NCI-H2107 (cell line): ENCODE results near the gene DRAP1.

Experiments used
- DNase-seq: peaks from one replicate; lab custom pipeline; 2025; lab: John Stamatoyannopoulos, UW

DRAP1 gene

DNA sequence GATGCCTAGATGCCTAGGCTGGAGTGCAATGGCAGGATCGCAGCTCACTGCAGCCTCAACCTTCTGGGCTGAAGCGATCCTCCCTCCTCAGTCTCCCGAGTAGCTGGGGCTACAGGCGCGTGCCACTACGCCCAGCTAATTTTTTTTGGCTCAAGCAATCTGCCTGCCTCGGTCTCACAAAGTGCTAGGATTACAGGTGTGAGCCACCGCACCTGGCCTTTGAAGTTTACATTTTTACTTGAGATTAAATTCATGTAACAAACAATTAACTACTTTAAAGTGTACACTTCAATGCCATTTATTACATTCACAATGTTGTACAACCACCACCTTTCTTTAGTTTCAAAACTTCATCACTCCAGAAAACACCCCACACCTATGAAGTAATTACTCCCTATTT is 15.5 kb upstream of the DRAP1 start:
- DNase-seq = no peak

DNA sequence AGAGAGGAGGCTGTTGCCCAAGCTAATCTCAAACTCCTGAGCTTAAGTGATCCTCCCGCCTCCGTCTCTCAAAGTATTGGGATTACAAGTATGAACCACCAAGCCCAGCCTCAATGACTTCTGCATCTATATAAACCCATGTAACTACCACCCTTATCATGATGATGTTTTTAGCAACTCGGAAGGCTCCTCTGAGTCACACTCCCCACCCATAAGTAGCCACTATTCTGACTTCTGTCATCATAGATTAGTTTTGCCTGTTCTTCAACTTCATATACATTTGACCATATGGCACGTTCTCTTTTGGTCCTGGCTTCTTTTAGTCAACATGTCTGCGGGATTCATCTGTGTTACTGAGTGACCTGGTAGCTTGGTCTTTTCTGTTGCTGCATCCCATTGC is 12.6 kb upstream of the DRAP1 start:
- no peak for DNase-seq

DNA sequence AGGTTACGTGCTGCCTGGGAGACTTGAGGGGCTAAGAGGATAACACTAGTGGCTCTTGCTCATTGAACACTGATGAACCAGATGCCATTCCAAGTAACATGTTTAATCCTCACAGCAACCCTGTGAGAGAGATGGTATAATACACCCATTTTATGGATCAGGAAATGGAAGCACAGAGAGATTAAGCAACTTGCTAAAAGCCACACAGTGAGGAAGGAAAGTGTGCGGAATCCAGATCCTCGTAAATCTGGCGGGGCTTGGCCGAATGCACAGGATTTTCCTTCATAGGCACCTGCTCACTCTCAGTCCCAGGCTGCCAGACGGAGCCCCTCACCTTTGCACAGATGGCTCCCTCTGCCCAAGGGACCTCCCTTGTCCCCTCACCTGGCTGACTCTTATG is 11.3 kb upstream of the DRAP1 start:
- DNase-seq = no peak

DNA sequence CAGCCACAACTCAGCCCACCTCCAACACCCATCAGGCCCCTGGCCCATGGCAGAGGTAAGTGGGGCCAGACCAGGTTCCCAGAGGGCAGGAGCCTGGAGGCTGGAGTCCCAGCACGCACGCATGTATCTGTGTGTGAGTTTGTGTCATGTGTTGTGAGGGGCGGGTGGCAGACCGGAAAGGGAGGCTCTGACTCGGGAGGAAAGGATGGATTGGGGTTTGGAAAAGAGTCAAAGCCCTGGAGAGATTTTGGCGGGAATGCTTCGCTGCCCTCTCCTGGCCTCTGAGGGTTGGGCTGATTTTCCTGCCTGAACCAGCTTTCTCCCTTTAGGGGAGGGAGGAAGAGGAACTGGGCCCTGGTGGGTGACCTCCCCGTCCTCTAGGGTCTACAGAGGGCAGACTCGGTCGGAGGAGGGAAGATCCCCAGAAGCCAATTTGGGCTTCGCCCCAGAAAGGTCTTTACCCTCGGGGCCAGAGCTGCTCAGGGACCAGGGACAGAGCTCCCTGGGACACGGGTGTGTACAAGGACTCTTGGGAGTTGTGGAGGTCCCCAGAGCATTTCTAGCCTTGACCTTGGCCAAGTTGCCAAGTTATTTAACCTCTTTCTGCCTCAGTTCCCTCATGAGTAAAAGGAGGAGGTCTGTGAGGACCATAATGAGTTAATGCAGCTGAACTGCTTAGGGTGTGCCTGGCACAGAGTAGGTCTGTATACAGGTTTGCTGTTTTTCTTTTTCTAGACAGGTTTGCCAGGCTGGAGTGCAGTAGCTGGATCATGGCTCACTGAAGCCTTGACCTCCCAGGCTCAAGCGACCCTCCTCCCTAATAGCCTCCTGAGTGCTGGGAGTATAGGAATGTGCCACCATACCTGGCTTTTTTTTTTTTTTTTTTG is 7.3 kb upstream of the DRAP1 start:
- DNase-seq = peak; percentile 42

DNA sequence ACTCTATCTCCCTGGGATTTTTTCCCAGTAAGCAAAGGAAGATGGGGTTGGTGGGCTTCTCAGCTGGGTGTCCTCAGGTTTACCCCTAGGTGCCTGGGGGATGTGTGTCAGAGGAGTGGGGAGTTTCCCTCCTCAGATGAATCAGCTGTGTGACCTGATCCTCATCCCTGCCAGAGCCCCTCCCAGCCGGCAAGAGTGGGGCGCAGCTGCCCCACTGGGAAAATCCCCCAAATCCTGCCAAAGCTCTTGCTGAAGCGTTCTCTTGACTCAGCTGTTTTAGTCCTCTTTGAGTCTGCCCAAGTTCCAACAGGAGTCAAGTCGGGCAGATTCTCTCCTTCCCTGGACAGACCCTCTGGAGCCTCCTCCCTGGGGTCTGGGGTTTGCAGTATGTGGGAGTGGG is 6.4 kb upstream of the DRAP1 start:
- DNase-seq = no peak

DNA sequence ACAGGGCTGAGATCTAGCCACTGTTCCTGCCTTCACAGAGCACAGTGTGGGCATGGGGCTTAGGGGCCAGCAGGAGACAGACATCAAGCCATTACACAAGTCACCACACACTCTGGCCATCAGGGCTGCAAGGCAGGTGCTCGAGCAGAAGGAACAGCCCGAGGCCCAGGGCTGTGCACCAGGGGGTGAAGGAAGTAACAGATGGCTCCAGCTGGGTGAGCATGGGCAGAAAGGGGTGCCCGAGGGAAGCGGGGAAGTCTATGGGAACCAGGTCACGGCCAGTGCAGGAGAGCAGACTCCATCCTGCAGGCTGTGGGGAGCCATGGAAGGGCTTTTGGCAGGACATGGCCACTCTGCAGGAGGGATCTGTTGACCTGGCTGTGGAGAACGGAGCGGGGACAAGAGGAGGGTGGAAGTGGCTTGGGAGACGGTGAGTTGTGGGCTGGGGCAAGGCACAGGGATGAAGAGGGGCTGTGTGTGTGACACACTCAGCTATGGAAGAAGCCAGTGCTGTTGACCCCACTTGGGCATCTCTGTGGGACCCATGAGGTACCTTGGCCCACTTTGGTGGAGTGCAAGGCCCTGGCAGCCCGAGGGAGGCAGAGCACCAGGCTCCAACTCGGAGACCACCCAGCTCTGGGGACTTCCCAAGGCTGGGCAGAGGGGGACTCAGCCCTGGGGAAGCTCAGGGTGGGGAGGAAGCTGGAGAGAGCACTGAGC is 4.0 kb upstream of the DRAP1 start:
- DNase-seq = no peak

DNA sequence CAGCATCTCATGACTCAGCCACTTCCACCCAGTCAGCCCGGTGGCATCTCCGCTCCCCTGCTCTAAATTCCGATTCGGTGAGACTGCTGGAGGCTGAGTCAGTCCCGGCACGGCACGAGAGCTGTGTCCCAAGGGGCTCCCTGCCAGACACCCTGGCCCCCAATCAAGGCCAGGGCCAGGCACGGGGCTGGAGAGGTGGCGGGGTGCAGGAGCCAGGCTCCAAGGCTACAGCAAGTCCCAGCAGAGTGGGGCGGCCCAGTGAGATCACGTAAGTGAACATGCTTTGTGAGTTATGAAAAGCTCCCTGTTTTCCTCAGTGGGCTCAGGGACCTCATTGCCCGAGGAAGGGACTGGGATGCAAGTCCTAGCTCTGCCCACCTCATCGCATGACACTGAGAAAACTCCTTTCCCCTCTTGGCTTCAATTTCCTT is 3.4 kb upstream of the DRAP1 start:
- no peak for DNase-seq

DNA sequence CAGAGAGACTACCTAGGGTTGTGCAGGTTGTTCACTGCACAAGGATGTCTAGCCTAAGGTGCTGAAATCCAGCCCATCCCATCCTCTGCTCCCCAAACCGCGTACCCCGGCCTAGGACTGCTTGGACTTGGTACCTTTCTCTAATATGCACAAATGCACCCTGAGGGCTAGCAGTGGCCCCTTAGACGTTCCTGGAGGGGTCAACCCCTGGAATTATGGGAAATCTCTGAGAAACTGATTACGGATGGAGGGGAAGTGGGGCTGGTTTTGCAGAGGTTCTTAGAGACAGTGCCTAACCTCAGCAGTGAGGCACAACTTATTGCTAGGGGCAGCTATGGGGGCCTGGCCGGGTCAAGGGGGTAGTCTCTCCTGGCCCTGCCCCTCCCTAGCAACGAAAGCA is 2.8 kb upstream of the DRAP1 start:
- no peak for DNase-seq

DNA sequence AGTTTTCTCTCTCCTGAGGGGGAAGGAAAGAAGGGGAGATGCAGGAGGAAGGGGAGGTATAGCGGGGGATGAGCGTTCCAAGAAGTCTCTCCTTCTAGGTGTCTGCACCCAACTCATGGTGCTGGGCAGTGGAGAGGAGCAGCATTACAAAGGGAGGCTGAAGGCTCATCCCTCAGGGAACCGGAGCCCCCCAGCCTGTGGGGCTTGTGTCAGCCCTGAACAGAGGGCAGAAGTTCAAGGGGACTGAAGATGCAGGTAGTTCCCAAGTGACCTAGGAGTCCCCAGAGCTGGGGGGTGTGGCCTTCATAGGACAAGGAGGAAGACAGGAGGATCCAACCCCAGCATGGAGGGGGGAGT is 2.2 kb upstream of the DRAP1 start:
- DNase-seq = no peak

DNA sequence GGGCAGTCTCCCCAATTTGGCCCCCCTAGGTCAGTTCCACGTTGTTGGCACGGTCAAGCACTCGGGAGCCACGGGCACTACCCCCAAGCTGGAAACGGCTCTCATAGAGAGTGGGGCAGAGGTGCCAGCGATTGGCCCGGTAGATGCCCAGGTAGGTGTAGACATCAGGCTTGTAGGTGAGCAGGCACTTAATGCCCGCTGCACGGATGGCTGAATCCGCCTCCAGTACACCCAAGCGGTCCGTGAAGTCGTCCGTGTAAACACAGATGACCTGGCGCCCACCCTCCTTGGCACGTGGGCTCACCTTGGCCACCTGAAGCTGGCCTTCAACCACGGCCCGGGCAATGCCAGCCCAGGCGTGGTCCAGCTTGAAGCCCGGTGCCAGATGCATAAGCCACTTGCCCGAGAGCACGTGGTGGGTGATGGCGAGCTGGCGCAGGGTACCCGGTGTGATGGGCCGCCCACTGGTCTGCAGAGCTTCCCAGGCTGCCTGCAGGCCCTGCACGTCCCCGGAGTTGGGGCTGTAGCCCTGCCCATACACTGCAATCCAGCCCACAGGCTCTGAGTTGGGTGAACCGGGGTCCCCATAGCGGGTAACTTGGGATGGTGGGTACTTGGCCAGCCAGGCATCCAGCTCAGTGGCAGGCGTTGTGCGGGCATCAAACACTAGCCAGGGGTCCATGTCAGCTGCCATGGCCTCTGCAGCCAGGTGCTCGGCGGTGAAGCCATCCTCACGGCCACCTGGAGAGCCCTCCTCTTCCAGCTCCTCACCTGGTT is 1.6 kb upstream of the DRAP1 start:
- DNase-seq = no peak

DNA sequence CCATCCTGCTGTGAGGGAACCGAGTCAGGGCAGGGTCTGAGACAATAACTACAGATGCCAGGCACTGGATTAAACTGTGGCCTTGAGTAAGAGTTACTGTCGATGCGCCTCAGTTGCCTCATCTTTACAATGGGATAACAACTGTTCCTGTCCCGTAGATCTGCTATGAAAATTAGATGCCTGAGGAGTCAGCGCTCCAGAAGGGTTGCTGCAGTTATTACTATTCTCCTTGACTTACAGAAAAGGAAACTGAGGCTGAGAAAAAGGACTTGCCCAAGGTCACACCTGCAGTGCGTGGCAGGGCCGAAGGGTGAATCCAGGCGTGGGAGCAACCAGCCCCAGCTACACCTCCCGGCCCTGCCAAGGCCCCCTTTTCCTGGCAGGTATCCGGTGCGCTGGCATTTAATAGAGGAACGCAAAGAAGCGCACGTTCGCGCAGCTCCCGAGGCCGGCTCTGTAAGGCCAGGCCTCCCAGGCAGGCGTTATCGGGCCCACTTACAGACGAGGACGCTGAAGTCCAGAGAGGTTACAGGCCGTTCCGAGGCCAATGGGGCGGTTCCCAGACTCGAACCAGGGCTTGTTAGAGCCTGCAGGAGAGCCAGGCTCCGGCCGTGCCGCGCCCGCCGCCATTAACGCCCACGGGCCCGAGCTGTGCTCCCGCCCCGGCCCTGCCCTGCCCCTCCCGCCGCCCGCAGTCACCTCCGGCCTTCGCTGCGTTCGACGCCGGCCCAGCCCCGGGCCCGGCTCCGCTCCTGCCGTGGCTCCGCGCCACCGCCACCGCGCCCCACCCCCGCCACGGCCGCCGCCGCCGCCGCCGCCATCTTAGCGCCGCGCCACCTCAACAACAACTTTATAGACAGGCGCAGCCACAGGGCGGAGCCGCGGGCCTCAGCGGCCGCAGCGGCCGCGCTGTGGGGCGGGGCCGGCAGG is 750 bp upstream of the DRAP1 start, which contains the start of gene C11orf68:
Gene C11orf68, minus strand, starts transcription at position 852 of the 930 bp plus-strand sequence. Its CDS starts 31 bp downstream, at position 821.
- no peak for DNase-seq

DNA sequence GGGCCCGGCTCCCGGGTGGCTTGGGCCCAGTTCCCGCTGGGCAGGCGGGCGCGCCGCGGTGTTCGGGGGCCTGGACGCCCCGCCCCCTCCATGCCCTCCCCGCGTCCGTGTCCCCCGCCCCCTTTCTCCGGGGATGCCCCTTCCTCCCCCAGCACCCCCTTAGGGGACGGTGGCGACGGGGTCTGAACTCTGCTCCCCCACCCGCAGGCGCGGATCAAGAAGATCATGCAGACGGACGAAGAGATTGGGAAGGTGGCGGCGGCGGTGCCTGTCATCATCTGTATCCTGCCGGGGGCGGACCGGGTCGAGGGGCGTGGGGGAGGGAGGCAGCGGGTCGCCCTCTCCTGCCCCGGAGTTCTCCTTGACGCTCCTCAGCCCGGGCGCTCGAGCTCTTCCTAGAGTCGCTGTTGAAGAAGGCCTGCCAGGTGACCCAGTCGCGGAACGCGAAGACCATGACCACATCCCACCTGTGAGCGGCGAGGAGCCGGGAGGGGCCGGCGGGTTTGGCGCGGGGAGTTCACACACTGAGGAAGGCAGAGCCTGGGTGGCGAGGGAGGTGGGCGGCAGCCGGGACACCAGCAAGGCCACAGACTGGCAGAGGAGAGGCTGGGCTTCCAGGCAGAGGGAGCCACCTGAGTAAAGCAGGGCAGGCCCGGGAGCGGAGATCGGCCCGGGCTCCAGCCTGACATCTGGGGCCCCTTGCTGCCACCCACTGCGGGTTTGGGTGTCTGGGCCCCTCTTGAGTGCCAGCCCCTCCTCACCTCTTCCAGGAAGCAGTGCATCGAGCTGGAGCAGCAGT is 546 bp downstream of the DRAP1 start:
- no peak for DNase-seq

DNA sequence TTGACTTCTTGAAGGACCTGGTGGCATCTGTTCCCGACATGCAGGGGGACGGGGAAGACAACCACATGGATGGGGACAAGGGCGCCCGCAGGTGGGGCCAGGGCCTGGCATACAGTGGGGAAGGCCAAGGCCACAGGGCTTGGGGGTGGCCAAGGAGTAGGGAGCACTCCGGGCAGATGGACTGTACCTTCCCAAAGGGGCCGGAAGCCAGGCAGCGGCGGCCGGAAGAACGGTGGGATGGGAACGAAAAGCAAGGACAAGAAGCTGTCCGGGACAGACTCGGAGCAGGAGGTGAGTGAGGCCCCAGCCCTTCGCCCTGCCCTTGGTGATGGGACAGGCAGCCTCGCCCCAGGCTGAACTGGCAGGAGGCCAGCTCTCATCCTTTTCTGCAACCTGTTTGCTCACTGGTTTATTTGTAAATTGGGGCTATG is 1.2 kb downstream of the DRAP1 start:
- DNase-seq = no peak

DNA sequence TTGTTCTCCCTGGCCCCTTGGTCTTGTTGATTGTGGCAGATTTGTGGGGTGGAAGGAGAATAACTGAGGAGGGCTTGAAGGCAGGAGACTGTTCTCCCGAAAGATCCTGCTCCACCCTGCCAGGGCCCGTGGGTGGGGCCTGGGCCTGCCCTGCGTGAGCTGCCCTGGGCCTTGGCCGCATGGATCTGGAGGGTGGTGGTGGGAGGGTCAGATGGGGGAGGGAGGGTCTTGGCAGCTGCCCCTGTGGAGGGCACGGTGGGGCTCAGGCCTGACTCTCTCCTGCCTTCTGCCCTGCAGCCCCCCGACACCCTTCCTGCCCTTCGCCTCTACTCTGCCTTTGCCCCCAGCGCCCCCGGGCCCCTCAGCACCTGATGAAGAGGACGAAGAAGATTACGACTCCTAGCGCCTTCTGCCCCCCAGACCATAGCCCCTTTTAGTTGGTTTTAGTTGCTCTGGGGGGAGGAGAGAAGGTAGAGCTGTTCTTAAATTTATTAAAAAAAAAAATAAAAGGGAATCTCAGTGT is 1.9 kb downstream of the DRAP1 start:
- DNase-seq = no peak

DNA sequence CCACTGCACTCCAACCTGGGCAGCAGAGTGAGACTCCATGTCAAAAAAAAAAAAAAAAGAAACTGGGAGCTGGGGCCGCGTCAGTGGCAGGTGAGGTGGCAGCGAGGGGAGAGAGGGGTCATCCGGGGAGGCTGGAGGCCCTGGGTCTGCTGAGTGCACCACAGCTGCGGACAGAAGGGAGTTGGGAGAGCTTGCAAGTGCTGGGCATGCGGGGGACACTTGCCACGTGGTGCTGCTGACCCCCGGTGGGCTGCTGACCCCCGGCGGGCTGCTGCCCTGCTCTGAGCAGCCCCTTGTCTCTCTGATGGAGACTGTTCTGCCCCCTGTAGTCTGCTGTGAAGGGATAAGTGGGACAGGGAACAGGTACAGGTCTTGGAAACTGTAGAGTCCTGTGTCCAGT is 2.6 kb downstream of the DRAP1 start:
- DNase-seq = no peak

DNA sequence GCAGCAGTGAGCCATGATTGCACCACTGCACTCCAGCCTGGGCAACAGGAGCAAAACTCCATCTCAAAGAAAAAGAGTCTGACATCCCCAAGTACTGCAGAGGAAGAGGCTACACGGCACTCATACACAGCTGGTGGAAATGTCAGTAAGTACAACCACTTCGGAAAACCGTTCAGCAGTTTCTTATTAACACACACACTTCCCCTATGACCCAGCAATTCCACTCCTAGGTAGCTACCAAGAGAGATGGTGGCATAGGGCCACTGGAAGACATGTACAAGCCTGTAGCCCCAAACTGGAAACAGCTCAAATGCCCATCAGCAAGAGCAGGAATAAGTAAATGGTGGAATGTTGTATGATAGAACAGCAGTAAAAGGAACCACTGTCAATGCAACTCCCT is 3.3 kb downstream of the DRAP1 start:
- DNase-seq = no peak

DNA sequence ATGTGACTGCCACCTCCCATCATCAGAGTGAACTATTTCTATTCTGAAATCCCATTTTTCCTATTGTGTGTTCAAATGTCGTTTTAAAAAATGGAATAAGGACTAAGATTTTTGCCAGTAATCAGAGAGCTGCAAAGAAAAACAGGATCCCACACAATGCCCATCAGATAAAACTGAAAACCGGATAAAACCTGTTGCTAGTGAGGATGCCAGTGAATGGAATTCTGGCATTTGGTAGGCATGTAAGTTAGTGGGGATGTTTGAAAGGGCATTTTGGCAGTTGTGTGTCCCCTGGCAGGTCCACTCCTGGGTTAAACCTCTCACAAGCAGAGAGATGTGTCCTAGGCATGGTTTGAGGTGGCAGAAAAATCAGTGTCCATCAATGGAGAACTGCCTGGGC is 6.2 kb downstream of the DRAP1 start:
- DNase-seq = no peak

DNA sequence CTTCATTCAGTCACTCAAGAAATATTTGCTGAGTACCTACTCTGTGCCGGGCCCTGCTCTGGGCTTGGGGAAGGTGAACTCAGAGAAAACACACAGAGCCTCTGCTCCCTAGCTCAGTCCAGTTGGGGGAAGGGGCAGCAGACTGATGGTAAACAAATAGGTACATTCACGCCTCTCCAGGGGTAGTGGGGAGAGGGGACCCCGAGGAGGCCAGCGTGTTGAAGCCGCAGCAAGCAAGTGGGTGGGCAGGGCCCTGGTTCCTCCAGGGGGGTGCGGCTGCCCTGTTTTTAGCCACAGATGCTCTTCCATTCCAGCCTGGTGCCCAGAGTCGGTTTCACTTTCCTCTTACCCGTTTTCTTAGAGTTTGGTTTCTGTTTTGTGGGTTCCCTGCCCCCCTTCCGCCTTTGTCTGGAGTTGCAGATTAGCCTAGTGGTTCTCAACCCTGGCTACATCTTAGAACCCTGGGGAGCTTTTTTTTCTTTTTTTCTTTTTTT is 8.7 kb downstream of the DRAP1 start:
- no peak for DNase-seq

DNA sequence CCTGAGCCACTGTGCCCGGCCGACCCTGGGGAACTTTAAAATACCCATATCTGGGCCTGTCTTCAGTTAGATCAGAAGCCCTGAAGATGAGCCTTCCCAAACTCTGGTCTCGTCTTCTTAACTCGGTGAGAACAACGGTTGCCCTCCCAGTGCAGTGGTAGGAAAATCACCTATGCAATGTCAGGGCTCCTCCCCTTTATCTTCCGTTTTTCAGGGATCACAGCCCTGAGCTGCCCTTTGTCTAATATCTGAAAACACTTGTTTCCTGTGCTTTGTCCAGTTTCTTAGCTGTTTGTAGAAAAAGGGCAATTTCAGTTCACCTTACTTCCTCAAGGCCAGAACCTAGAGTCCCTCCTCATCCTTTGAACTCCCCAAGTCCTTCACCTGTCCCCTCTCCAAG is 9.4 kb downstream of the DRAP1 start:
- no peak for DNase-seq
